Kidney capillary endothelial cell (primary cell): ENCODE results near the gene FOXO4.
"Not testable (repeated sequence)": the region's sequence is repeated elsewhere in the genome, so short reads cannot be mapped to it uniquely, and the experiment has no call there.

Experiments
- DNase-seq: peaks from one replicate; pipeline ENCODE4 v3.0.0-alpha.2; 2018; ENCODE audit warnings: low spot score

Gene FOXO4

GRCh38 chrX:71095555-71095980 lies at the start of gene FOXO4:
FOXO4 (plus strand) TSS chrX:71095851; CDS start chrX:71096529, 678 bp downstream.
- peak; percentile 65 for DNase-seq

DNA sequence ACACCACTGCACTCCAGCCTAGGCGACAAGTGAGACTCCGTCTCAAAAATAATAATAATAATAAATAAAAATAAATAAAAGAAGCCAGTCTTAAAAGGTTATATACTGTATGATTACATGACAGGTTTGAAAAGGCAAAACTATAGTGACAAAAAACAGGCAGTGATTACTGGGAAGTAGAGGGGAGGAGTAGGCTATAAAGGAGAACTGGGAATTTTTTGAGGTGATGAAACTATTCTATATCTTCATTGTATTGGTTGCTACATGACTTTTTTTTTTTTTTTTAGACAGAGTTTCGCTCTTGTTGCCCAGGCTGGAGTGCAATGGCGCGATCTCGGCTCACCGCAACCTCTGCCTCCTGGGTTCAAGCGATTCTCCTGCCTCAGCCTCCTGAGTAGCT lies 47.8 kb upstream of the FOXO4 start:
- not testable (repeated sequence) for DNase-seq

DNA sequence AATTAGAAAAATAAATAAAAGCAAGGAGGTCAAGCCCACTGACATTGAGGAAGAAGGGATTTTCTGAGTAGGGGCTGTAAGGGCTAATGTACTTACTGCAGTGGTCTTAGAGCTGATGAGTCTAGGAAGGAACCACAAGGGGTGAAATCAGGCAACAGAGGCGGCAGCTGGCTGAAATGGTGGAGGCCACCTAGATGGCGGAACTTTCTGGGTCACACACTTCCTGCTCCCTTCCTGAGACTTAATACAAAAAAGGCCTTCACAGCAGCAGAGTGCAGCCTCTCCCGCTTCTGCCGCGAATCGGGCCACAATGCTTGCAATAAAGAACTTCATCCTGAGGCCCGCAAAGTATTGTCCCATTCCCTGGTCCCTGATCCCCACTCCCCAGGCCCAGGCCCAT lies 42.9 kb upstream of the FOXO4 start:
- no peak for DNase-seq

DNA sequence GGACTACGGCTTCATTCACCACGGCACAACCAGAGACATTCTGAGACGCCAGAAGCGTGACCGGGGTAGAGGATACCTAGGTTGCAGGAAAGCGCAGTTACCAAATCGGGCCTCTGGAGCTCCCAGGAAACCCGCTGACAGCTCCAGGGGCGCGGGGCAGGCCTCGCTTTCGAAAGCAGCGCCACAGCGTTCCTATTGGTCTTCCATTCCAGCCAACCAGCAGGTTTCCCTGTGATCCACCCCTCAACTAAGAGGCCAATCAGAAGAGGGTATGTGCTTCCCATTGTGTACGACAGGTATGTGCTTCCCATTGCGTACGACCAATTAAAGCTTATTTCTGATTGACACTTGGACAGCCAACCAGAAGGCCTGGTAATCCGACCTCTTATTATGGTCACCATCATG lies 42.4 kb upstream of the FOXO4 start:
- DNase-seq: peak; percentile 42

- DNase-seq: no peak
These were observed 38.8 kb upstream of the FOXO4 start for GRCh38 chrX:71056867-71057266.

DNA sequence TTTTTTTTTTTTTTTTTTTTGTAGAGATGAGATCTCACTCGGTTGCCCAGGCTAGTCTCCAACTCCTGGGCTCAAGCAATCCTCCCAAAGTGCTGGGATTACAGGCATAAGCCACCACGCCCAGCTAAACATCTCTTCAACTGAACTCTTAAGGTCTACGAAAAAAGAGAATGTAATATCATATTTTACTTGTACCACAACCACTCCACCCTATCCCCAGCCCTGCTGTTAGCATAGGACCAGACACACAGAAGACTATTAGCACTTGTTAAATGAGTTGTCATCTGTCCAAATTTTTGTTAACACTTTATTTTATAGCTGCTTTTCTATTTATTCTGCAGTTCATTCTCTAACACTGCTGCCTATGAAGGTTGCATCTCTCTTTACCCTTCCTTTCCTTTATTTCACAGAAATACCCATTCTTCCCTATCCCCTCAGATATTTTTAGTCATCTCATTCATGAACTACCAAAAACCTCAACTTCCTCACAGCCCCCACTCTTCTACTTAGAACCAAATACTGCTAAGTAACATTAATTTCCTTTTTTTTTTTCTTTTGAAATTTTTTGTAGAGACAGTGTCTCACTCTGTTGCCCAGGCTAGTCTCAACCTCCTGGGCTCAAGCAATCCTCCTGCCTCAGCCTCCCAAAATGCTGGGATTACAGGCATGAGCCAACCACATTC lies 37.7 kb upstream of the FOXO4 start:
- no peak for DNase-seq

DNA sequence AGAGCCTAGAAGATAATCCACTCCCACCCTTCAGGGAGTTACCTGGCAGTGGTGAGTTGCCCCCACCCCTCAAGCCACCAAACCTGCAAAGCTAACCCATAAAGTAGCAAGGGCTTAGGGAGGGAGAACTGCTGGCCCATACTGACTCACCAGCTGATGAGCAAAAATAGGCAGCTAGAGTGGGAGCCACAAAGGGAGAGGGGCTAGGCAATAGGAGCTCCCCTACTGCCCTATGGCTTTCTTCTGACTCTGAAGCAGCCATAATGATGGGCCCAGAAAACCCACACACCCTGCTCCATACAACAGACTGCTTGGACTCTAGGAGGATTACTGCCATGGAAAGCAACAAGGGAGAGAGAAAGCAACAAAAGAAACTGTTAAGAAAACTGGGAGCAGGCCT lies 35.5 kb upstream of the FOXO4 start:
- no peak for DNase-seq

- no peak for DNase-seq
These were observed 28.6 kb upstream of the FOXO4 start for GRCh38 chrX:71067089-71067488.

- DNase-seq: no peak
These were observed 28.0 kb upstream of the FOXO4 start for GRCh38 chrX:71067712-71068043.

GRCh38 chrX:71068044-71068918 lies 27.4 kb upstream of the FOXO4 start, which contains the start of gene SNX12:
SNX12 (minus strand) TSS chrX:71068334; CDS start chrX:71068306, 28 bp downstream.
- DNase-seq: peak; percentile 87

DNA sequence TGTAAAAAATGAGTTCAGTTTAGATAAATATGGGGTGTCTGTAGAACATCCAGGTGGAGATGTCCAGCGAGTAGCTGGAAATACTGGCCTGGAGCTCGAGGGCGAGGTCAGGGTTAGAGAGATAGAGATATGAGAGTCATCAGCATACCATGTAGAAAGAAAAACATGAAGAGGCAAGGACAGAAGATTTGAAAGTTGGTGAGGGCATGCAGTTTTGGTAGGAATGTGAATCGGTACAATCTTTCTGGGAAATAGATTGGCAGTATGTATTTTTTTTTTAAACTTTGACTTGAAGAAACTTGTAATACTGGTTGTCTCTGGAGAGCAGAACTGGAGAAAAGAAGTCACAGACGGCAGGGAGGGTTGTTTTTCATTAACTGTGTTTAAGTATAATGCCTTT lies 25.1 kb upstream of the FOXO4 start:
- no peak for DNase-seq

GRCh38 chrX:71081330-71082123 lies 14.1 kb upstream of the FOXO4 start:
- no peak for DNase-seq

DNA sequence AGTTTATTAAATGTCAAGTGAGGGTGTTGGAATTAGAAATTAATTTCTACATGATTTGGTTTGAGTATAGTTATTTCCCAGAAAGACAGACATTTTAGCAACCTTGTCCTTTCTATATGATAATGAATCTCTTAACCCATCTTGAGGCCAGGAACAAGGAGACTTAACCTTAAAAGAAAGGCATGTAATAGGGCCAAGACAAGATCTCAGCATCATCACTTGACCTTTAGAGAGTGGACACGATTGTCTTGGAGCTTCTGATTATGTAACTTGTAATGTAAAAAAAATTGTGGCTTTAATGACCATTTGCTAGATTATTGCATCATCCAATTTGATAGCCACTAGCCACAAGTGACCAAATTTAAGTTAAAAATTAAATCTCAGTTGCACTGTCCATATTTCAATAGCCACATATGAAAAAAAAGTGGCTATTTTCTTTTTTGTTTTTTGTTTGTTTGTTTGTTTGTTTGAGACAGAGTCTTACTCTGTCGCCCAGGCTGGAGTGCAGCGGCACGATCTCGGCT lies 13.5 kb upstream of the FOXO4 start:
- no peak for DNase-seq

DNA sequence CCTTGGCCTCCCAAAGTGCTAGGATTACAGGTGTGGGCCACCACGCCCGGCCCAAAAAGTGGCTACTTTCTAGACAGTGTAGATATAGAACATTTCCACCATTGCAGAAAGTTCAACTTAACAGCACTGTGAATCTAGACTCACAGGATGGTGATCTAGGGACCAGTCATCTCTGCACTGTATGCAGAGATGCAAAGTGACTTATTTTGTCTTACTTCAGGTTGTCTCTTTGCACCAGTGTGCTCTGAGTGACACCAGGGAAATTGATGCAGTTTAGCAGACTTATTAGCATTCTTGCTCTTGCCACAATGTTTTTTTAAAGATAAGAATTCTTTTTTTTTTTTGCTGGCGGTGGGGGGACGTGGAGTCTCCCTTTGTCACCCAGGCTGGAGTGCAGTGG lies 12.8 kb upstream of the FOXO4 start:
- no peak for DNase-seq

- DNase-seq: no peak
These were observed 9.8 kb upstream of the FOXO4 start for GRCh38 chrX:71085900-71086299.

DNA sequence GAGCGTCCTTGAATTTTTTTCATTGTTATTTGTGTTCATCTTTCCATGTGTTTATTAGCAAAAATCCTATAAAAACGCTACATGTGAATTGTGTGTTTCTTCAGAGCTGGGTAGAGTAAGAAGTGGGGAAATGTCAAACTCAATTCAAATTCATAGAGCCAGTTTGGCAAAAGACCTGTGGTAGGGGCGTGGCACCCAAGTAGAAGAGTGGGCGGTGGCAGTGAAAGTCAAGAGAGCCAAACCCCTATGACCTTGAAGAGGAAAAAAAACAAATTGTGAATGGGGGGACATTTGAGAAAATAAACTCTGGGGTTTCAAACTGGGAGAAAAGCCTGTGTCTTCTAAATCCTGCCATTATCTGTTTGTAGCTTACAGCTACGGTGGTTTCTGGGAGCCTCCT lies 4.4 kb upstream of the FOXO4 start:
- DNase-seq: no peak

DNA sequence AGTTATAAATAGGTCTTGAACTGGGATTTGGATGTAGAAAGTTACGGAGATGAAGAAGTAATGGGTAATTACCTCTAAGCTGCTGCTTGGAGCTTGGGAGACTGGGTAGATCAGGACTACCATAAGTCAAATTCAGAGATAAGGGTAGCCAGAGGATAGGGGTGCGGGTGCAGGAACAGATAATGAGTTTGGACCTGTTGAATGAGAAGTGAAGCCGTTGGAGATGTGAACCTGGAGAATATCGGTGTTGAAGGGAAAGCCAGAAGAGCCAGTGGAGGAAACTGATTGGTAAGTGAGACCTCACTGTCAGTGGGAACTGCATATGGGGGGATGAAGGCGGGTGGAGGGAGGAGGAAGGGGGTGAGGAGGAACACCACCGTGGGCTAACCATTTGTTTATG lies 618 bp upstream of the FOXO4 start:
- no peak for DNase-seq

DNA sequence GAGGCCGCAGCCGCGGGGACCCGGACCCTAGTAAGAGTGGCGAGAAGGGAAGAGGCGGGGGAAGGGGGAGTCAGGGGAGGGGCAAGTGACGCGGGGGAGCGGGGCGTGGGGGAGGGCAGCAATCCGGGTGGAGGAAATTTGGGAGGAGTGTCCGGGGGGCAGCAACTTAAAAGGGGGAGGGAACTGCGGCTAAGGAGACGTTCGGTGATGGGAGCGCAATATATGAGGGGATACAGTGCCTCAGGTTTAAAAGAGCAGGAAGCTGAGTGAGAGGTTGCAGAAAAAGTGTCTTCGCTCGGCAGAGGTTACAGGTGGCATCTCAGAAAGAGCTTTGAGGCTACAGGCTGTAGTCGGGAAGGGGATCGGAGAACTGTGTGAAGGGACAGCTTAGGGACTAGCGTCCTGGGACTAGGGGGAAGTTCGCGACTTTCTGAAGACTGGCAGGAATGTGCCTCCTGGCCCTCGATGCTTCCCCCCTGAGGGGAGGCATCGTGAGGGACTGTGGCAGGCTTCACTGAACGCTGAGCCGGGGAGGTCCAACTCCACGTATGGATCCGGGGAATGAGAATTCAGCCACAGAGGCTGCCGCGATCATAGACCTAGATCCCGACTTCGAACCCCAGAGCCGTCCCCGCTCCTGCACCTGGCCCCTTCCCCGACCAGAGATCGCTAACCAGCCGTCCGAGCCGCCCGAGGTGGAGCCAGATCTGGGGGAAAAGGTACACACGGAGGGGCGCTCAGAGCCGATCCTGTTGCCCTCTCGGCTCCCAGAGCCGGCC lies 519 bp downstream of the FOXO4 start:
- no peak for DNase-seq

- no peak for DNase-seq
These were observed 1.0 kb downstream of the FOXO4 start for GRCh38 chrX:71096760-71097032.

GRCh38 chrX:71098302-71098701 lies 2.7 kb downstream of the FOXO4 start:
- peak; percentile 15 for DNase-seq

- DNase-seq: no peak
These were observed 3.4 kb downstream of the FOXO4 start for GRCh38 chrX:71098951-71099506.

GRCh38 chrX:71099736-71100135 lies 4.1 kb downstream of the FOXO4 start:
- DNase-seq: no peak
